ENCODE results near the gene ABCC11.
"Not testable (repeated sequence)": the region's sequence is repeated elsewhere in the genome, so short reads cannot be mapped to it uniquely, and the experiment has no call there.

Gene ABCC11

DNA sequence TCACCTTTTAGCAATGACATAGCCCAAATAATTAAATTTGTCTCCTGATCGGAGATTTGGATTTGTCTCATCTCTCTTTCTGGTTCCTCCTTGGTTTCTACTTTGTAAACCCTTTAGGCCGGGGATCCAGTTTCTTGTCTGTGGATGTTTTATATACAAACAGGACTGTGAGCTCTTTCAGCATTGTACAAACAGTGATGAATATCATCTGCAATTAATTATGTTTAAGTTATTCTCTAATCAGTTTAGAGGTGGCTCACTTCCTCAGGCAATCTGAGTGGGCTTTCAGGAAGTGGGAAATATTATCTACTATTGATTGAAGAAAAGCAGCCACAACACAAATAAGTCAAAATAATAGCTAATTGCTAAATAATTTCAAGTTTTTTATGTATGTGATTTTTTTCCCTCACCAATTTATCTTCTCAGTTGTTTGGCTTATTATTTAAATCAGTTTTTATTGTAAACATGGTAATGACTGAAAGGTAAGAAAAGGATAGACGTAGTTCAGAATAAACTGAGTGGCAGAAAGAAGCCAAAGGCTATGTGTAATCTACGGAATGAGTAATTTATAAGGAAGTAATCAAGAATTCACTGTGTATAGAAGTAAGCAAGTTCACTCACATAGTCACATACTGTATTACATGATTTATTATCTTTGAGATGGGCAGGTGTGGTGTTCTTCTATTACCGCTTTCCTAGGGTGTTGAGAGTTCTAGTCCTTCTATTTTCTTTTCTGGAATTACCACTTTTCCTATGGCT lies 3.4 kb upstream of the ABCC11 start:
- no peak for DNase-seq

DNA sequence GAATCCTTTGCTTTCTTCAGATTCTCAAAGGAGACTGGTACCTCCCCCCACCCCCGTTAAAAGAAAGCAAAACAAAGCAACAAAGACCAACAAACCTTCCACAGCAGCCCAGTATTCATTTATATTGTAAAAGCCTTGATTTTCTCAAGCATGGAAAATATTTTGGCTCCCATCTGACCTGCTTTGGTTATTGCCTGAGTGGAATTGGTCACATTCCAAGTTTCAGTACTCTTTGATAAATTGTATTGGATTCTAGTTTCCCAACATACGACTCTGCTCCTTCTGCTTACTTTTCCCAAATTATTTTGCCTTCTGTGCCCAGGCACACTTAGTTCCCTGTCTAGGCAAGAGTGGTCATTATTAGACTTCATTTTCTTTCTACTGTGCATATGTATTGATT lies 1.3 kb downstream of the ABCC11 start:
- no peak for DNase-seq

DNA sequence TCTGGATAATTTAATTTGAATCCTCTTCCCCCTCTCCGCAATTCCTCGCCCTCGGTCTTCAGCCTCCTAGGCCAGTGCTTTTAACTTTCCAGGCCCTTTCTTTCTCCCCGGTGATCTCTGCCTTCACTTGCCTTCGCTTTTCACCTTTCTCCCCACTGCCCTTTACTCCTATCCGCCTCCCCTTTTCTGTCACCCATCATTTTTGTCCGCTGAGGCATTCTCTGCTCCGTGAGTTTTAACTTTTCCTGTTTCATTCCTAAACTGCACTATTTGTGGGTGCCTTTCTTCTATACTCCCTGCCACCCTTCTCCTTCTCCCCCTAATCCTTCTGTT lies 2.5 kb downstream of the ABCC11 start:
- DNase-seq = peak in 1 of 56 donors; percentile 33

DNA sequence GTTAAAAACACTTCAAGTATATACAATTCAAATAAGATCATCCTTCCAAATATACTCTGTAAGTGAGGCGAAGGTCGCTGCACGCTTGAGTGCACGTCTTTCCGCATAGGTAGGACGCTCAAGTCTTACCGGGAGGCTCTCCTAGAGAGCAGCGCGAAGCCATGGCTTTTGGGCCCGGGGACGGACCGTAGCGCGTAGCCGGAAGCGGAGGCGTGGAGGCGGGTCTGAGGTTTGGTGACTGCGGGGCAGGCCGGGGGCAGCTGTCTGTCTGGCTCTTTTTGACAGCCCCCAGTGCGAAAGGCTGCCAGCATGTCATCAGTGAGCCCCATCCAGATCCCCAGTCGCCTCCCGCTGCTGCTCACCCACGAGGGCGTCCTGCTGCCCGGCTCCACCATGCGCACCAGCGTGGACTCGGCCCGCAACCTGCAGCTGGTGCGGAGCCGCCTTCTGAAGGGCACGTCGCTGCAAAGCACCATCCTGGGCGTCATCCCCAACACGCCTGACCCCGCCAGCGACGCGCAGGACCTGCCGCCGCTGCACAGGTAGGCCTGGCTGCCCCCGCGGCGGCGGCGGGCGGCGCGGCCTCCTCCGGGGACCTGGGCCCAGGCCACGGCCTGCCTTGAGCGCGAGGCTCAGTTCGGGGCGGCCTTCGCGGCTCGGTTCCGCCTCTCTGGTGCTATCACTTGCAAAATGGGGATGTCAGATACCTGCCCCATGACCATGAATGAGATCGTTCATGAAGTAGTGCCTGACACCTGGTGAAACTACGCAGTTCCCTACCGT lies 3.1 kb downstream of the ABCC11 start, which contains the start of gene LONP2:
LONP2 (plus strand) TSS at position 221 of the 783 bp plus-strand sequence; CDS start at position 310, 89 bp downstream.
- DNase-seq = peak; percentile 43 to 93 (median 83)

DNA sequence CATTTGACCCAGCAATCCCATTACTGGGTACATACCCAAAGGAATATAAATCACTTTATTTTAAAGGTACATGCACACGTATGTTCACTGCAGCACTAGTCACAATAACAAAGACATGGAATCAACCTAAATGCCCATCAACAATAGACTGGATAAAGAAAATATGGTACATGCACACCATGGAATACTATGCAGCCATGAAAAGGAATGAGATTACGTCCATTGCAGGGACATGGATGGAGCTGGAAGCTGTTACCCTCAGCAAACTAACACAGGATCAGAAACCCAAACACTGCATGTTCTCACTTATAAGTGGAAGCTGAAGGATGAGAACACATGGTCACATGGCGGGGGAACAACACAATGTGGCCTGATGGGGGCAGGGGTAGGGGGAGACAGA lies 7.2 kb downstream of the ABCC11 start:
- not testable (repeated sequence) for DNase-seq

GRCh38 chr16:48236286-48236685 lies 11.1 kb downstream of the ABCC11 start:
- DNase-seq = no peak

DNA sequence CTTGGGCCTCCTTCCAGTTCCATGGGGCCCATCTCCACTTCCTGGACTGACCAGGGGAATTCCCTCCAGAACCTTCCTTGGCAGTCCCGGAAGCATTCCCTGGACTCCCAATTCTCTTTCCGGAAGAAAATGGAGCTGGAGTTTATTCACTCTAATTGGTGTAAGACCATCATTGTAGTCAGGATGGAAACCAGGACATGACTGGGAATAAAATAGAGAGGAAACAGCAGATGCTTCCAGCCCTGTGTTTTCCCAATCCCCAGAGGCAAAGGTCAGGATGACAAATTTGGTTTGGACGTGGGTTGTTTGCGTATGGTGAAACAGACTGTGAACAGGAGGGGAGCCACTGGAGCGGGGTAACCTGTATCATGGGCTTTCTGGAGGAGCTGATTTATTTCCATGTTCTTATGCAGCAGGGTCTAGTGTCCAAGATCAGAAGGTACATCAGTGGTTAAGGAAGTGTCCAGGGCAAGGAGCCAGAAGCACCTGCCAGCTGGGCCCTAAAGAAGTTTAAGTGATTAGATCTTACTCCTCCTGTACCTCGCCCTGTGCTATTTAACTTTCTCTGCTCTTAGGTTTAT lies 11.7 kb downstream of the ABCC11 start:
- DNase-seq = no peak

DNA sequence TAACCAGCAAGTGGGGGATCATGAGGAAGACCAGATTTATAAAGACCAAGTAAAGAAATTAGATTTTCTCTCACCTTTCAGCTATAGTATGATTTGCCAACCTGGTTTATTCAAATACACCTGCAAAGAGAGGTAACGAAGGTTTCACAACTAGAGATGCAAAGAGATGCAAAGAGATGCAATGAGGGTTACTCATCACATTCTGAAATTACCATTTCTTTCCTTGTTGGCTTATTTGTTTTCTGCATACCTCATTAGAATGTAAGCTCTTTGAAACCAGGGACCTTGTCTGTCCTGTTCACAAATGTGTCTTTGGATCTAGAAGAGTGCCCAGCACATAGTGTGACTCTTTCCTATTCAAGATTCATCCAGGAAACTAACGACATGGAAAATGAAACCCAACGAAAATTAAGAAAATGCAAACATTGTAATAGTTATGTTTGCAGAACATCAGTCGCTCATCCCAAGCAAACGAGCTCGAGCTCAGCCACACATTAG lies 12.2 kb downstream of the ABCC11 start:
- no peak for DNase-seq

- DNase-seq = no peak
Observed at GRCh38 chr16:48234630-48235029, 12.7 kb downstream of the ABCC11 start.

- DNase-seq = no peak
Observed at GRCh38 chr16:48232493-48233040, 14.8 kb downstream of the ABCC11 start.

- peak in 14 of 56 donors; percentile 2 to 12 (median 7) for DNase-seq
Observed at GRCh38 chr16:48231727-48232492, 15.4 kb downstream of the ABCC11 start.

GRCh38 chr16:48225456-48225855 lies 21.9 kb downstream of the ABCC11 start:
- no peak for DNase-seq

- DNase-seq = no peak
Observed at GRCh38 chr16:48223490-48223889, 23.8 kb downstream of the ABCC11 start.

DNA sequence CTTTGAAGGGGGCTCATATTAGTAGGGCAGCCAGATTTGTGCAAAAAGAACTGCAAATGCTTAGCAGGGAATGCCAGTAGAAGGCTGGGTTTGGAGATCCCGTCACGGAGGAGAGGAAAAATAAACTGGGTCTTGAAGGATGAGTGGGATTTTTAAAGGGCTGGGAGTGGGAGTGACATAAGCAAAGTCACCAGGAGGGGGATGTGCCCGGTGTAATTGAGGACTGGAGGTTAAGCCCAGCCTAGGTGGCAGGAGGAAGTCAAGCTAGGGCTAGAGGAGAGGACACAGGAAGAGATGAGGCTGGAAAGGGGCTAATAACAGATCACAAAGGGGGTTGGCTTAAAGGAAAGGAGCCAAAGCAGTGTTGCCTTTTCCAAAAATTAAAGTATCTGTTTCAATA lies 26.4 kb downstream of the ABCC11 start:
- DNase-seq = no peak

- no peak for DNase-seq
Observed at GRCh38 chr16:48218473-48218872, 28.9 kb downstream of the ABCC11 start.

GRCh38 chr16:48217708-48218107 lies 29.6 kb downstream of the ABCC11 start:
- no peak for DNase-seq

GRCh38 chr16:48215738-48216137 lies 31.6 kb downstream of the ABCC11 start:
- DNase-seq = no peak

GRCh38 chr16:48212033-48212432 lies 35.3 kb downstream of the ABCC11 start:
- DNase-seq = no peak

DNA sequence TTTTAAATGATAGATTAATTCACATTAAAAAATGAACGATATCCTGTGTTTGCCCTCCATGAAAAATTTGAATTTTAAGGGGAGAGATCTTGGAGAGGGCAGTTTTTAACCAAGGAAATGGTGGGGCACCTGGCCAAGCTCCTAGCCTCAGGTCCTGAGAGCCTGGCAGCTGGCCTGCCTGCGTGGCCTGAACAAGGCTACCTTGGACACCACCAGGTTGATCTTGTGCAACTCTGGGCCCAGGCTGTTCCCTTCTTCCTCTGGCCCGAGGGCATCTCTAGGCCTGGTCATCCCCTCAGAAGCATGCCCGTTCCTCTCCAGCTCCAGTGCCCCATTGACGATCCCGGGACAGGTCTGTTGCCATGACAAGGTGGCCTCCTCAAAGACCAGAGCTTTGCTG lies 36.6 kb downstream of the ABCC11 start:
- no peak for DNase-seq

DNA sequence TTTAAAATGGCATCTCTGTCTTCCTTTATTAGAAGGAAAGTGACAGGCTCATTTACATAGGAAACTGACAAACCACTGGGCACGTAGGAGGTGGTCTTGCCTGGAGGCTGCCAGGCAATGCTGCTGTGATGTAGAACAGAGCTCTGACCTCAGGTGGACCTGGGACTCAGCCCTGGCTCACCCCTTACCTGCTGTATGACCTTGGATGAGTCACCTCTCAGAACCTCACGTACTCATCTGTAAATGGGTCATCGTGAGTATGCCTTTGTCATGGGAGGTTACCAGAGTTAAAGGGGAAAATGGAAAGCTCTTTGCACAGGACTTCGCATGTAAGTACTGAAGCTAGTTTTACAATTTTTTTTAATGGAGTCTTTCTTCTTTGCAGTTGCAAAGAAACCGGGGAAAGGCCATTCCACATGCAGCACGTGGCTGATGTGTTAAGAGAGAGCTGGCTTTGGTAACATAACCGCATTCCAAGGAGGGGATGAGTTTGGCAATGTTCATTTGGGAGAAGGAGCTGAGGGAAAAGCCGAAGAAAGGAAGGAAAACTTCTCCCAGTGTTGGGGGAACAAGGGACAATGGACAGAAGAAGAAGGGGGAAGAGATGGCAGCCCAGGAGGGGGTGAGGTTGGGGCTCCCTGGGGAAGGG lies 40.6 kb downstream of the ABCC11 start:
- DNase-seq = no peak

DNA sequence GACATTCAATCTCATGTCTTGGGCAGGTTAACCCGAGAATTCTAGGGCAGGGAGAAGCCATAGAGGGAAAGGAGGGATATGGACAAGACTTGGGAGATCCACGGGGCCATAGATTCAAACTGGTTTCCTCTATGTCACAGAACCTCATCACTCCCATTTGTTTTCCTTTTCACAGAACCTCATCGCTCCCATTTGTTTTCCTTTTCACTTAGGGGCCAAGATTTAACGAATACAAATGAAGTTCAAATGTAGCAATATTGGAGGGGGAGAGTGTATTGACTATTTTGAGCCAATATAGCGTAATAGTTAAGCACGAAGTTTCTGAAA lies 42.6 kb downstream of the ABCC11 start:
- DNase-seq = no peak

Measured in amygdala (tissue), 56 donors.